MM.1S (cell line): ENCODE measurements around the gene NMRK2.

Experiments used
- EZH2 ChIP-seq: fragments of 300-600 bp; sonication (generic); optimal IDR thresholded peaks from 2 replicates; pipeline ENCODE3; 2017; ENCODE audit warnings: low read depth, mild to moderate bottlenecking, antibody characterized with exemption, low read length, mixed read lengths
- EZH2phosphoT487 ChIP-seq: fragments of 300-600 bp; sonication (generic); IDR thresholded peaks from 2 replicates; pipeline ENCODE4 v1.6.1; 2018; ENCODE audit warnings: antibody characterized with exemption, low read length
- TF ChIP-seq, protein P1 (sequence below): fragments of 300-600 bp; sonication (generic); IDR thresholded peaks from 2 replicates; pipeline ENCODE4 v1.5.1; 2016; ENCODE audit warnings: antibody characterized with exemption, low read length, mixed read lengths

DNA sequence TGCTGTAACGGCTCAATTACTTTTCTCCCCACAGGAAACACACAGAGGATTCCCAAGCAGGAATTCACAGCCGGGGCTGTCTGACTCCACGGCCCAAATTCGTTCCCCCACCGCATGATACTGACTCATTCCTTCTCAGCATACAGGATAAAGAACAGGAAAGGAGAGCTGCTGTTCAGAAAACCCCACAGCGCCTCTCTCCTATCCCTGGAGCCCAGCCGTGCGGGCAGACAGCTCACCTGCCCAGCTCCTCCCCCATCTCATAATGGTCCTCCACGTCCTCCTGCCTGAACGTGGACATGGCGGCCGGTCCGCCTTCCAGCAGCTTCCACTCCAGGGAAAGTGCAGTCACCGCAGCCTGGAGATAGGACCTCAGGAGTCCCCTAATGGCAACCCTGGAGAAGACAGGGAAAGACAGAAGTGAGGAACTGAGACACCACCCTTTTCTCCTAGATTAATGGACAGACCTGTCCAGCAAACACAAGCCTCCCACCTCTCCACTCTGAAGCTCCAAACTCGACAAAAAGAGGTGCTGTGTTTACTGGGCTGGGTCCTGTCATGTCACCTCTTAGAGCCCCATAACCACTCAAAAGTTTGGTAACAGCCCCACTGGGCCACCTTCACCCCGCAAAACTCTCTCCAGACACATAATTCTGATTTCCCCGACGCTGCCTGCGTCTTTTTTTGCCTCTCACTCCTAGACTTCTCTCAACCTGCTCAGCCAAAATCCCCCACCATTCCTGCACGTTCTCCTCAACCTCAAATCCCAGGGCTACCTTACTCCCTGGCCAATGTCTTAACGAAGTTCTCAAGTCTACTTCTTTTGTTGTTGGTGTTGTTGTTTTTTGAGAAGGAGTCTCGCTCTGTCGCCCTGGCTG, 36.8 kb downstream of the NMRK2 start:
- TF ChIP-seq, protein P1, sequence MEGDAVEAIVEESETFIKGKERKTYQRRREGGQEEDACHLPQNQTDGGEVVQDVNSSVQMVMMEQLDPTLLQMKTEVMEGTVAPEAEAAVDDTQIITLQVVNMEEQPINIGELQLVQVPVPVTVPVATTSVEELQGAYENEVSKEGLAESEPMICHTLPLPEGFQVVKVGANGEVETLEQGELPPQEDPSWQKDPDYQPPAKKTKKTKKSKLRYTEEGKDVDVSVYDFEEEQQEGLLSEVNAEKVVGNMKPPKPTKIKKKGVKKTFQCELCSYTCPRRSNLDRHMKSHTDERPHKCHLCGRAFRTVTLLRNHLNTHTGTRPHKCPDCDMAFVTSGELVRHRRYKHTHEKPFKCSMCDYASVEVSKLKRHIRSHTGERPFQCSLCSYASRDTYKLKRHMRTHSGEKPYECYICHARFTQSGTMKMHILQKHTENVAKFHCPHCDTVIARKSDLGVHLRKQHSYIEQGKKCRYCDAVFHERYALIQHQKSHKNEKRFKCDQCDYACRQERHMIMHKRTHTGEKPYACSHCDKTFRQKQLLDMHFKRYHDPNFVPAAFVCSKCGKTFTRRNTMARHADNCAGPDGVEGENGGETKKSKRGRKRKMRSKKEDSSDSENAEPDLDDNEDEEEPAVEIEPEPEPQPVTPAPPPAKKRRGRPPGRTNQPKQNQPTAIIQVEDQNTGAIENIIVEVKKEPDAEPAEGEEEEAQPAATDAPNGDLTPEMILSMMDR = no peak
- TF ChIP-seq EZH2phosphoT487 = no peak
- no peak for TF ChIP-seq EZH2
